HUES48 (cell line): Measurements from ENCODE around the gene ANAPC2.
A peak's percentile ranks its signal among the peaks of the same experiment; 100 is the strongest.

ENCODE experiments used
- H3K27ac ChIP-seq: one replicate; pipeline ENCODE4 v1.7.0; 2013; ENCODE audit warnings: low read depth, low read length, inconsistent platforms
- H3K27me3 ChIP-seq: 2 replicates; pipeline ENCODE4 v1.6.1; 2013; ENCODE audit warnings: mild to moderate bottlenecking, low read length; ENCODE audit not compliant: control insufficient read depth, insufficient read depth
- H3K36me3 ChIP-seq: 2 replicates; pipeline ENCODE4 v1.6.1; 2013; ENCODE audit warnings: low read length; ENCODE audit not compliant: control insufficient read depth, insufficient read depth
- H3K4me1 ChIP-seq: 2 replicates; pipeline ENCODE4 v1.6.1; 2013; ENCODE audit warnings: mild to moderate bottlenecking, low read length; ENCODE audit not compliant: control insufficient read depth, insufficient read depth
- H3K4me3 ChIP-seq: 2 replicates; pipeline ENCODE4 v1.5.1; 2013; ENCODE audit warnings: mild to moderate bottlenecking, low read depth, low read length
- H3K9ac ChIP-seq: 2 replicates; pipeline ENCODE4 v1.6.1; 2013; ENCODE audit warnings: mild to moderate bottlenecking, low read depth, low read length, moderate library complexity
- H3K9me3 ChIP-seq: 2 replicates; pipeline ENCODE4 v1.6.1; 2013; ENCODE audit warnings: low read length; ENCODE audit not compliant: control insufficient read depth, insufficient read depth

ANAPC2 gene

GRCh38 chr9:137188086-137188489 lies 272 bp downstream of the ANAPC2 start:
- no peaks in the 10 kb centered on the region for H3K27me3 ChIP-seq
- H3K4me1 ChIP-seq: no peaks in the 10 kb centered on the region
- peak overlapping the region; percentile 93 for H3K27ac ChIP-seq
- H3K36me3 ChIP-seq: peaks cover 59% of the 10 kb centered on the region
- no peaks in the 10 kb centered on the region for H3K9me3 ChIP-seq
- peak overlapping the region; percentile 54; the same call in 1 of the 2 replicates for H3K9ac ChIP-seq
- H3K4me3 ChIP-seq: peak overlapping the region; percentile 87

- Histone ChIP-seq H3K9me3 (no peaks in the 10 kb centered on the region), H3K27me3 (no peaks in the 10 kb centered on the region), H3K36me3 (peaks cover 66% of the 10 kb centered on the region), H3K4me3 (peak overlapping the region; percentile 87), H3K4me1 (no peaks in the 10 kb centered on the region), H3K27ac (no peak overlapping the region), H3K9ac (no peak overlapping the region)
These were observed 974 bp downstream of the ANAPC2 start for GRCh38 chr9:137187386-137187785.

GRCh38 chr9:137186385-137186784 lies 2.0 kb downstream of the ANAPC2 start:
- no peak overlapping the region for H3K4me3 ChIP-seq
- H3K9ac ChIP-seq: no peak overlapping the region
- peaks cover 63% of the 10 kb centered on the region for H3K36me3 ChIP-seq
- H3K9me3 ChIP-seq: no peaks in the 10 kb centered on the region
- H3K4me1 ChIP-seq: no peaks in the 10 kb centered on the region
- no peaks in the 10 kb centered on the region for H3K27me3 ChIP-seq
- no peak overlapping the region for H3K27ac ChIP-seq

GRCh38 chr9:137185921-137186320 lies 2.4 kb downstream of the ANAPC2 start:
- Histone ChIP-seq H3K27ac (no peak overlapping the region), H3K9ac (no peak overlapping the region), H3K9me3 (no peaks in the 10 kb centered on the region), H3K4me1 (no peaks in the 10 kb centered on the region), H3K36me3 (peaks cover 66% of the 10 kb centered on the region), H3K4me3 (no peak overlapping the region), H3K27me3 (no peaks in the 10 kb centered on the region)

- H3K4me1 ChIP-seq: no peaks in the 10 kb centered on the region
- H3K4me3 ChIP-seq: no peak overlapping the region
- H3K27ac ChIP-seq: no peak overlapping the region
- no peak overlapping the region for H3K9ac ChIP-seq
- no peaks in the 10 kb centered on the region for H3K9me3 ChIP-seq
- no peaks in the 10 kb centered on the region for H3K27me3 ChIP-seq
- H3K36me3 ChIP-seq: peaks cover 66% of the 10 kb centered on the region
These were observed 3.3 kb downstream of the ANAPC2 start for GRCh38 chr9:137184881-137185660.

- H3K9ac ChIP-seq: no peak overlapping the region
- no peaks in the 10 kb centered on the region for H3K4me1 ChIP-seq
- no peak overlapping the region for H3K4me3 ChIP-seq
These were observed 4.3 kb downstream of the ANAPC2 start for GRCh38 chr9:137183980-137184595.

GRCh38 chr9:137182836-137183235 lies 5.5 kb downstream of the ANAPC2 start:
- Histone ChIP-seq H3K4me3 (no peak overlapping the region), H3K27ac (no peak overlapping the region), H3K27me3 (no peaks in the 10 kb centered on the region), H3K36me3 (peaks cover 75% of the 10 kb centered on the region), H3K9me3 (no peaks in the 10 kb centered on the region), H3K9ac (no peak overlapping the region), H3K4me1 (no peaks in the 10 kb centered on the region)

More at GRCh38 chr9:137183980-137184595, 4.3 kb downstream of the ANAPC2 start:
- no peaks in the 10 kb centered on the region for H3K27me3 ChIP-seq
- H3K36me3 ChIP-seq: peaks cover 71% of the 10 kb centered on the region
- no peak overlapping the region for H3K27ac ChIP-seq
- no peaks in the 10 kb centered on the region for H3K9me3 ChIP-seq

- peaks cover 69% of the 10 kb centered on the region for H3K36me3 ChIP-seq
- H3K9me3 ChIP-seq: no peaks in the 10 kb centered on the region
- H3K27ac ChIP-seq: no peak overlapping the region
- H3K4me1 ChIP-seq: no peaks in the 10 kb centered on the region
- H3K27me3 ChIP-seq: no peaks in the 10 kb centered on the region
- H3K4me3 ChIP-seq: no peak overlapping the region
- no peak overlapping the region for H3K9ac ChIP-seq
These were observed 6.7 kb downstream of the ANAPC2 start for GRCh38 chr9:137181680-137182079.

GRCh38 chr9:137180491-137180890 lies 7.9 kb downstream of the ANAPC2 start:
- Histone ChIP-seq H3K27me3 (peaks cover 5% of the 10 kb centered on the region; the same call in 1 of the 2 replicates), H3K36me3 (peaks cover 57% of the 10 kb centered on the region), H3K4me3 (no peak overlapping the region), H3K9me3 (no peaks in the 10 kb centered on the region), H3K9ac (no peak overlapping the region), H3K4me1 (no peaks in the 10 kb centered on the region; the same call in 1 of the 2 replicates), H3K27ac (no peak overlapping the region)

GRCh38 chr9:137179761-137180160 lies 8.6 kb downstream of the ANAPC2 start:
- Histone ChIP-seq H3K9me3 (no peaks in the 10 kb centered on the region), H3K27me3 (peaks cover 9% of the 10 kb centered on the region; the same call in 1 of the 2 replicates), H3K4me1 (no peaks in the 10 kb centered on the region; the same call in 1 of the 2 replicates), H3K4me3 (no peak overlapping the region), H3K9ac (no peak overlapping the region), H3K36me3 (peaks cover 52% of the 10 kb centered on the region), H3K27ac (no peak overlapping the region)

GRCh38 chr9:137178939-137179630 lies 9.3 kb downstream of the ANAPC2 start:
- Histone ChIP-seq H3K4me3 (no peak overlapping the region), H3K27me3 (peaks cover 11% of the 10 kb centered on the region; the same call in 1 of the 2 replicates), H3K9me3 (no peaks in the 10 kb centered on the region), H3K4me1 (no peaks in the 10 kb centered on the region; the same call in 1 of the 2 replicates), H3K9ac (no peak overlapping the region), H3K36me3 (peaks cover 46% of the 10 kb centered on the region), H3K27ac (no peak overlapping the region)
